Measurements from ENCODE around the gene CAST. TPM values are rescaled to one million over a fixed set of nuclear protein-coding genes. Genes with fewer than 3 reads are reported as not detected.

The CAST gene
- total RNA-seq, 1 donor from 2014 or later: 239 TPM

GRCh38 chr5:96655506-96655905 is 6.7 kb upstream of the CAST start:
- no peak overlapping the region for H3K4me3 Mint-ChIP-seq
- no peak for TF ChIP-seq CTCF (conservative IDR thresholded peaks at IDR 0.05)
- H3K27ac Mint-ChIP-seq: peak overlapping the region; percentile 96
- peaks cover 29% of the 10 kb centered on the region for H3K4me1 Mint-ChIP-seq (ENCODE audit: unreplicated experiment)
- no peaks in the 10 kb centered on the region for H3K36me3 Mint-ChIP-seq
- H3K9me3 Mint-ChIP-seq: peaks cover 5% of the 10 kb centered on the region
- H3K27me3 Mint-ChIP-seq: peaks cover 4% of the 10 kb centered on the region
- no peak for DNase-seq (ENCODE audit: extremely low spot score, unreplicated experiment)

GRCh38 chr5:96657068-96657467 is 5.1 kb upstream of the CAST start:
- H3K27ac Mint-ChIP-seq: peak overlapping the region; percentile 96
- H3K9me3 Mint-ChIP-seq: peaks cover 5% of the 10 kb centered on the region
- peak overlapping the region; percentile 67 for H3K4me3 Mint-ChIP-seq
- peaks cover 11% of the 10 kb centered on the region for H3K27me3 Mint-ChIP-seq
- TF ChIP-seq CTCF (conservative IDR thresholded peaks at IDR 0.05): no peak
- no peaks in the 10 kb centered on the region for H3K36me3 Mint-ChIP-seq
- peaks cover 26% of the 10 kb centered on the region for H3K4me1 Mint-ChIP-seq (ENCODE audit: unreplicated experiment)
- DNase-seq (ENCODE audit: extremely low spot score, unreplicated experiment): no peak

GRCh38 chr5:96658272-96658671 is 3.9 kb upstream of the CAST start:
- Mint-ChIP-seq H3K36me3 (no peaks in the 10 kb centered on the region), H3K27me3 (peaks cover 14% of the 10 kb centered on the region), H3K4me3 (no peak overlapping the region), H3K27ac (no peak overlapping the region), H3K9me3 (peaks cover 5% of the 10 kb centered on the region), H3K4me1 (ENCODE audit: unreplicated experiment) (peaks cover 26% of the 10 kb centered on the region)
- DNase-seq (ENCODE audit: extremely low spot score, unreplicated experiment): no peak
- TF ChIP-seq CTCF (conservative IDR thresholded peaks at IDR 0.05): no peak

GRCh38 chr5:96659170-96659569 is 3.0 kb upstream of the CAST start:
- H3K36me3 Mint-ChIP-seq: no peaks in the 10 kb centered on the region
- H3K9me3 Mint-ChIP-seq: peaks cover 5% of the 10 kb centered on the region
- peaks cover 17% of the 10 kb centered on the region for H3K27me3 Mint-ChIP-seq
- H3K4me1 Mint-ChIP-seq (ENCODE audit: unreplicated experiment): peaks cover 30% of the 10 kb centered on the region
- H3K4me3 Mint-ChIP-seq: no peak overlapping the region
- DNase-seq (ENCODE audit: extremely low spot score, unreplicated experiment): no peak
- no peak overlapping the region for H3K27ac Mint-ChIP-seq
- no peak for TF ChIP-seq CTCF (conservative IDR thresholded peaks at IDR 0.05)

GRCh38 chr5:96660971-96661854 is 963 bp upstream of the CAST start:
- Mint-ChIP-seq H3K4me3 (peak overlapping the region; percentile 96), H3K4me1 (ENCODE audit: unreplicated experiment) (peaks cover 29% of the 10 kb centered on the region), H3K27me3 (peaks cover 17% of the 10 kb centered on the region), H3K9me3 (peaks cover 5% of the 10 kb centered on the region), H3K36me3 (no peaks in the 10 kb centered on the region), H3K27ac (peak overlapping the region; percentile 97)
- TF ChIP-seq CTCF (conservative IDR thresholded peaks at IDR 0.05): no peak
- no peak for DNase-seq (ENCODE audit: extremely low spot score, unreplicated experiment)

Measured in type B pancreatic cell (in vitro differentiated cells).